T-cell (primary cell): ENCODE results near the gene ZFAND3. TPM values are rescaled to one million over a fixed set of nuclear protein-coding genes. Genes with fewer than 3 reads are reported as not detected.

Experiments
- ATAC-seq, 4 experiments: fragments of 200-7000 bp in 3 of 4; fragments of 150-1000 bp in 1 of 4; cut with Tn5 transposase; replicated peaks in 1 of 4; 1 replicate in 3 of 4; 2 replicates in 1 of 4; pipeline ENCODE4 v1.10.0; 2021; ENCODE audit warnings: moderate library complexity in 3 of 4, mild to moderate bottlenecking in 2 of 4, moderate number of reproducible peaks in 1 of 4
- CTCF ChIA-PET, 2 donors: fragments of 300-600 bp; sonication (Branson Sonifier 250); formaldehyde crosslinking; loops; one replicate each; lab custom pipeline; 2022; ENCODE audit warnings: antibody characterized with exemption in 2 of 2; lab: Charles Lee
- POLR2A ChIA-PET, 2 donors: fragments of 300-600 bp; sonication (Branson Sonifier 250); formaldehyde crosslinking; loops; one replicate each; lab custom pipeline; 2022; ENCODE audit warnings: antibody characterized with exemption in 2 of 2; lab: Charles Lee
- DNase-seq, 35 experiments: peaks; one replicate each; pipeline versions ENCODE4 v3.0.0 to v3.0.0-alpha.2; 2013 to 2023
- H3K27ac ChIP-seq: one replicate; pipeline ENCODE4 v1.5.1; 2013; ENCODE audit warnings: low read length
- H3K27me3 ChIP-seq, 2 experiments: replicated peaks in 1 of 2; 1 replicate in 1 of 2; 2 replicates in 1 of 2; pipeline versions ENCODE4 v1.6.1 to v1.7.0; 2013; ENCODE audit warnings: low read length in 1 of 2, mixed read lengths in 1 of 2; ENCODE audit not compliant: control insufficient read depth in 2 of 2, insufficient read depth in 2 of 2; ENCODE audit errors: extremely low read depth in 1 of 2
- H3K36me3 ChIP-seq, 2 donors: 1 replicate in 1 of 2; 2 replicates in 1 of 2; pipeline versions ENCODE4 v1.6.1 to v1.7.0; 2013; ENCODE audit warnings: low read length in 1 of 2; ENCODE audit not compliant: control insufficient read depth in 2 of 2, insufficient read depth in 1 of 2; ENCODE audit errors: extremely low read depth in 1 of 2
- H3K4me1 ChIP-seq, 2 experiments: 1 replicate in 1 of 2; 2 replicates in 1 of 2; pipeline versions ENCODE4 v1.6.1 to v1.7.0; 2013; ENCODE audit warnings: low read length in 2 of 2, mixed read lengths in 1 of 2; ENCODE audit not compliant: insufficient read depth in 2 of 2, control insufficient read depth in 1 of 2; ENCODE audit errors: extremely low read depth in 1 of 2
- H3K4me3 ChIP-seq, 2 donors: 1 replicate in 1 of 2; 2 replicates in 1 of 2; pipeline versions ENCODE4 v1.5.1 to v1.7.0; 2013; ENCODE audit warnings: mild to moderate bottlenecking in 2 of 2, low read length in 1 of 2, moderate library complexity in 1 of 2; ENCODE audit not compliant: control insufficient read depth in 1 of 2; ENCODE audit errors: extremely low read depth in 1 of 2
- H3K9me3 ChIP-seq: 2 replicates; pipeline ENCODE4 v1.7.0; 2013
- H3K27ac Mint-ChIP-seq, 2 donors: one replicate each; pipeline ENCODE4 v1.8.0; 2020 to 2021; ENCODE audit warnings: mild to moderate bottlenecking in 2 of 2, mixed read lengths in 2 of 2
- H3K27me3 Mint-ChIP-seq, 2 donors: one replicate each; pipeline ENCODE4 v1.8.0; 2021 to 2022; ENCODE audit warnings: mixed read lengths in 2 of 2
- H3K36me3 Mint-ChIP-seq: one replicate; pipeline ENCODE4 v1.8.0; 2021; ENCODE audit warnings: mixed read lengths
- H3K4me1 Mint-ChIP-seq, 3 donors: one replicate each; pipeline ENCODE4 v1.8.0; 2020 to 2022; ENCODE audit warnings: mixed read lengths in 3 of 3, mild to moderate bottlenecking in 1 of 3
- H3K4me3 Mint-ChIP-seq, 3 donors: one replicate each; pipeline ENCODE4 v1.8.0; 2020 to 2022; ENCODE audit warnings: mild to moderate bottlenecking in 3 of 3, mixed read lengths in 3 of 3, moderate library complexity in 3 of 3
- H3K9me3 Mint-ChIP-seq, 3 donors: one replicate each; pipeline ENCODE4 v1.8.0; 2020 to 2022; ENCODE audit warnings: mixed read lengths in 3 of 3
- WGBS: methylation state at CpG from one replicate; pipeline ENCODE4 v1.1.5; 2013; ENCODE audit warnings: missing lambda C conversion rate; ENCODE audit not compliant: insufficient coverage; 5-methylcytosine and 5-hydroxymethylcytosine counted together
- total RNA-seq, 35 experiments: library from RNA in 6 of 35; stranded (reverse) in 6 of 35; fragments of 120-200 nt in 1 of 35; gene quantifications; one replicate each; pipeline versions ENCODE4 v1.2.1 to v1.2.4 and lab custom pipeline; 2013 to 2026

The ZFAND3 gene
- total RNA-seq, 5 donors from 2014 or later (not counting 1 experiment from before 2014, with no cell fraction given): 35.6 to 59.3 (median 36.4) TPM

GRCh38 chr6:38164131-38164481 lies 344.6 kb downstream of the ZFAND3 start:
- ATAC-seq (no peak), DNase-seq (no peak)
- no peaks in the 10 kb centered on the region for H3K27me3 ChIP-seq
- no peaks in the 10 kb centered on the region for H3K4me1 ChIP-seq
- H3K27ac Mint-ChIP-seq: no peak overlapping the region
- no peak overlapping the region for H3K4me3 ChIP-seq
- no peak overlapping the region for H3K4me3 Mint-ChIP-seq
- CTCF ChIA-PET: no interaction called here
- peaks cover 0 to 4% of the 10 kb centered on the region in 2 donors for H3K36me3 ChIP-seq
- H3K27me3 Mint-ChIP-seq: no peaks in the 10 kb centered on the region
- no peaks in the 10 kb centered on the region for H3K9me3 Mint-ChIP-seq
- no peaks in the 10 kb centered on the region for H3K9me3 ChIP-seq
- H3K36me3 Mint-ChIP-seq: peaks cover 11% of the 10 kb centered on the region
- peaks cover 0 to 5% (median 0%) of the 10 kb centered on the region in 3 donors for H3K4me1 Mint-ChIP-seq
- no peak overlapping the region for H3K27ac ChIP-seq
- WGBS: 95% methylated on average over 4 of the region's 6 CpGs
- POLR2A ChIA-PET: no interaction called here

- DNase-seq (no peak), ATAC-seq (no peak)
- Histone ChIP-seq H3K27me3 (no peaks in the 10 kb centered on the region), H3K4me1 (no peaks in the 10 kb centered on the region), H3K9me3 (no peaks in the 10 kb centered on the region), H3K27ac (no peak overlapping the region), H3K4me3 (no peak overlapping the region), H3K36me3 (peaks cover 0 to 4% of the 10 kb centered on the region in 2 donors)
- no peak overlapping the region for H3K27ac Mint-ChIP-seq
- H3K9me3 Mint-ChIP-seq: no peaks in the 10 kb centered on the region
- peaks cover 0 to 5% (median 0%) of the 10 kb centered on the region in 3 donors for H3K4me1 Mint-ChIP-seq
- CTCF ChIA-PET: no interaction called here
- 93% methylated on average over 9 of the region's 14 CpGs for WGBS
- POLR2A ChIA-PET: no interaction called here
- H3K36me3 Mint-ChIP-seq: peaks cover 10% of the 10 kb centered on the region
- no peak overlapping the region for H3K4me3 Mint-ChIP-seq
- no peaks in the 10 kb centered on the region for H3K27me3 Mint-ChIP-seq
These were observed 345.2 kb downstream of the ZFAND3 start for GRCh38 chr6:38164671-38165108.

GRCh38 chr6:38166411-38167240 lies 347.1 kb downstream of the ZFAND3 start:
- POLR2A ChIA-PET: no interaction called here
- no peak overlapping the region for H3K4me3 Mint-ChIP-seq

GRCh38 chr6:38167598-38167997 lies 348.1 kb downstream of the ZFAND3 start:
- no peaks in the 10 kb centered on the region for H3K36me3 ChIP-seq
- no peak overlapping the region for H3K27ac ChIP-seq
- WGBS: 94% methylated on average over 11 of the region's 11 CpGs
- no peak overlapping the region for H3K27ac Mint-ChIP-seq
- no peaks in the 10 kb centered on the region for H3K9me3 ChIP-seq
- H3K27me3 Mint-ChIP-seq: no peaks in the 10 kb centered on the region
- peaks cover 2% of the 10 kb centered on the region for H3K36me3 Mint-ChIP-seq
- H3K4me3 Mint-ChIP-seq: no peak overlapping the region
- no peak overlapping the region for H3K4me3 ChIP-seq
- no peaks in the 10 kb centered on the region for H3K4me1 ChIP-seq
- POLR2A ChIA-PET: no interaction called here
- peaks cover 0 to 5% (median 0%) of the 10 kb centered on the region in 3 donors for H3K4me1 Mint-ChIP-seq
- H3K9me3 Mint-ChIP-seq: no peaks in the 10 kb centered on the region
- ATAC-seq (no peak), DNase-seq (no peak)
- CTCF ChIA-PET: no interaction called here
- no peaks in the 10 kb centered on the region for H3K27me3 ChIP-seq

More at GRCh38 chr6:38166411-38167240, 347.1 kb downstream of the ZFAND3 start:
- H3K4me1 ChIP-seq: no peaks in the 10 kb centered on the region
- H3K27me3 ChIP-seq: no peaks in the 10 kb centered on the region
- CTCF ChIA-PET: no interaction called here
- ATAC-seq (no peak), DNase-seq (no peak)
- H3K36me3 ChIP-seq: peaks cover 0 to 4% of the 10 kb centered on the region in 2 donors
- H3K4me3 ChIP-seq: no peak overlapping the region
- no peaks in the 10 kb centered on the region for H3K27me3 Mint-ChIP-seq
- H3K9me3 Mint-ChIP-seq: no peaks in the 10 kb centered on the region
- H3K36me3 Mint-ChIP-seq: peaks cover 2% of the 10 kb centered on the region
- WGBS: 94% methylated on average over 16 of the region's 32 CpGs
- H3K9me3 ChIP-seq: no peaks in the 10 kb centered on the region
- H3K27ac ChIP-seq: no peak overlapping the region
- H3K27ac Mint-ChIP-seq: no peak overlapping the region
- peaks cover 0 to 5% (median 0%) of the 10 kb centered on the region in 3 donors for H3K4me1 Mint-ChIP-seq

- no peaks in the 10 kb centered on the region for H3K36me3 ChIP-seq
- no peak overlapping the region for H3K27ac ChIP-seq
- H3K4me3 ChIP-seq: no peak overlapping the region
- H3K9me3 ChIP-seq: no peaks in the 10 kb centered on the region
- DNase-seq (no peak), ATAC-seq (no peak)
- CTCF ChIA-PET: no interaction called here
- Mint-ChIP-seq H3K4me1 (peaks cover under 1 to 5% (median under 1%) of the 10 kb centered on the region in 3 donors), H3K36me3 (peaks cover 2% of the 10 kb centered on the region), H3K9me3 (no peaks in the 10 kb centered on the region), H3K27ac (no peak overlapping the region), H3K27me3 (no peaks in the 10 kb centered on the region), H3K4me3 (no peak overlapping the region)
- POLR2A ChIA-PET: no interaction called here
- 96% methylated on average over 13 of the region's 13 CpGs for WGBS
- no peaks in the 10 kb centered on the region for H3K27me3 ChIP-seq
- H3K4me1 ChIP-seq: no peaks in the 10 kb centered on the region
These were observed 348.6 kb downstream of the ZFAND3 start for GRCh38 chr6:38168126-38168525.

GRCh38 chr6:38168699-38169098 lies 349.2 kb downstream of the ZFAND3 start:
- DNase-seq (no peak), ATAC-seq (peak in 1 of 4 experiments; percentile 9)
- peaks cover 5 to 9% (median 6%) of the 10 kb centered on the region in 3 donors for H3K4me1 Mint-ChIP-seq
- H3K4me3 Mint-ChIP-seq: no peak overlapping the region
- Histone ChIP-seq H3K9me3 (no peaks in the 10 kb centered on the region), H3K4me1 (no peaks in the 10 kb centered on the region), H3K27ac (no peak overlapping the region), H3K27me3 (no peaks in the 10 kb centered on the region), H3K4me3 (no peak overlapping the region), H3K36me3 (no peaks in the 10 kb centered on the region)
- WGBS: 100% methylated on average over 4 of the region's 8 CpGs
- H3K36me3 Mint-ChIP-seq: peaks cover 6% of the 10 kb centered on the region
- H3K27me3 Mint-ChIP-seq: no peaks in the 10 kb centered on the region
- POLR2A ChIA-PET: no interaction called here
- no peaks in the 10 kb centered on the region for H3K9me3 Mint-ChIP-seq
- CTCF ChIA-PET: no interaction called here
- H3K27ac Mint-ChIP-seq: no peak overlapping the region
